HL-60 (cell line): Measurements from ENCODE around the gene AHCY.

Experiments
- GABPA ChIP-seq: IDR thresholded peaks from 2 replicates; pipeline ENCODE4 v1.6.1; 2012; ENCODE audit warnings: low read depth
- POLR2AphosphoS5 ChIP-seq: IDR thresholded peaks from 2 replicates; pipeline ENCODE4 v1.6.1; 2012; ENCODE audit warnings: low read depth
- SPI1 ChIP-seq: IDR thresholded peaks from 2 replicates; pipeline ENCODE4 v1.6.1; 2012; ENCODE audit warnings: low read depth, mild to moderate bottlenecking, borderline replicate concordance
- TF ChIP-seq, protein P1 (sequence below): IDR thresholded peaks from one replicate; pipeline ENCODE4 v1.5.1; 2011; ENCODE audit warnings: low read length, control low read depth, inconsistent platforms; ENCODE audit not compliant: insufficient read depth
- TF ChIP-seq, protein P2 (sequence below): IDR thresholded peaks from 2 replicates; pipeline ENCODE4 v1.6.1; 2012; ENCODE audit warnings: low read depth; ENCODE audit not compliant: insufficient replicate concordance

DNA sequence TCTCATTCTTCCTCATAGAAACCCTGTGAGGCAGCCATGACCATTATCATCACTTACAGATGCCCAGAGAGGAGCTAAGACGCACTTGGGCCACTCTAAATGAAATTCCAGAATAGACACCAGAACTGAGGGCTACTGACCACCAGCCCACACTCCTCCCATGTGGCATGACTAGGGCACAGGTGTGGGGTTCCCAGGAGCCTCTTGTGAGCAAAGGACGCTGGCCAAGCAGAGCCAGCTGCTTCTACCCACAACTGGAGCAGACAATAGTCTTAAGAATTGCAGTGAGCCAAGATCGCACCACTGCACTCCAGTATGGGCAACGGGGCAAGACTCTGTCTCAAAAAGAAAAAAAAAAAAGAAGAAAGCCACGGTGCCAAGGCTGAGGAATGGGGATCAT, 10.0 kb downstream of the AHCY start:
- TF ChIP-seq, protein P1, sequence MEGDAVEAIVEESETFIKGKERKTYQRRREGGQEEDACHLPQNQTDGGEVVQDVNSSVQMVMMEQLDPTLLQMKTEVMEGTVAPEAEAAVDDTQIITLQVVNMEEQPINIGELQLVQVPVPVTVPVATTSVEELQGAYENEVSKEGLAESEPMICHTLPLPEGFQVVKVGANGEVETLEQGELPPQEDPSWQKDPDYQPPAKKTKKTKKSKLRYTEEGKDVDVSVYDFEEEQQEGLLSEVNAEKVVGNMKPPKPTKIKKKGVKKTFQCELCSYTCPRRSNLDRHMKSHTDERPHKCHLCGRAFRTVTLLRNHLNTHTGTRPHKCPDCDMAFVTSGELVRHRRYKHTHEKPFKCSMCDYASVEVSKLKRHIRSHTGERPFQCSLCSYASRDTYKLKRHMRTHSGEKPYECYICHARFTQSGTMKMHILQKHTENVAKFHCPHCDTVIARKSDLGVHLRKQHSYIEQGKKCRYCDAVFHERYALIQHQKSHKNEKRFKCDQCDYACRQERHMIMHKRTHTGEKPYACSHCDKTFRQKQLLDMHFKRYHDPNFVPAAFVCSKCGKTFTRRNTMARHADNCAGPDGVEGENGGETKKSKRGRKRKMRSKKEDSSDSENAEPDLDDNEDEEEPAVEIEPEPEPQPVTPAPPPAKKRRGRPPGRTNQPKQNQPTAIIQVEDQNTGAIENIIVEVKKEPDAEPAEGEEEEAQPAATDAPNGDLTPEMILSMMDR: no peak
- TF ChIP-seq POLR2AphosphoS5 (no peak), SPI1 (no peak), GABPA (no peak)
- TF ChIP-seq, protein P2, sequence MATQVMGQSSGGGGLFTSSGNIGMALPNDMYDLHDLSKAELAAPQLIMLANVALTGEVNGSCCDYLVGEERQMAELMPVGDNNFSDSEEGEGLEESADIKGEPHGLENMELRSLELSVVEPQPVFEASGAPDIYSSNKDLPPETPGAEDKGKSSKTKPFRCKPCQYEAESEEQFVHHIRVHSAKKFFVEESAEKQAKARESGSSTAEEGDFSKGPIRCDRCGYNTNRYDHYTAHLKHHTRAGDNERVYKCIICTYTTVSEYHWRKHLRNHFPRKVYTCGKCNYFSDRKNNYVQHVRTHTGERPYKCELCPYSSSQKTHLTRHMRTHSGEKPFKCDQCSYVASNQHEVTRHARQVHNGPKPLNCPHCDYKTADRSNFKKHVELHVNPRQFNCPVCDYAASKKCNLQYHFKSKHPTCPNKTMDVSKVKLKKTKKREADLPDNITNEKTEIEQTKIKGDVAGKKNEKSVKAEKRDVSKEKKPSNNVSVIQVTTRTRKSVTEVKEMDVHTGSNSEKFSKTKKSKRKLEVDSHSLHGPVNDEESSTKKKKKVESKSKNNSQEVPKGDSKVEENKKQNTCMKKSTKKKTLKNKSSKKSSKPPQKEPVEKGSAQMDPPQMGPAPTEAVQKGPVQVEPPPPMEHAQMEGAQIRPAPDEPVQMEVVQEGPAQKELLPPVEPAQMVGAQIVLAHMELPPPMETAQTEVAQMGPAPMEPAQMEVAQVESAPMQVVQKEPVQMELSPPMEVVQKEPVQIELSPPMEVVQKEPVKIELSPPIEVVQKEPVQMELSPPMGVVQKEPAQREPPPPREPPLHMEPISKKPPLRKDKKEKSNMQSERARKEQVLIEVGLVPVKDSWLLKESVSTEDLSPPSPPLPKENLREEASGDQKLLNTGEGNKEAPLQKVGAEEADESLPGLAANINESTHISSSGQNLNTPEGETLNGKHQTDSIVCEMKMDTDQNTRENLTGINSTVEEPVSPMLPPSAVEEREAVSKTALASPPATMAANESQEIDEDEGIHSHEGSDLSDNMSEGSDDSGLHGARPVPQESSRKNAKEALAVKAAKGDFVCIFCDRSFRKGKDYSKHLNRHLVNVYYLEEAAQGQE: no peak
